HG03571 (cell line): ENCODE data around the gene RBBP4.

Experiments used
- ATAC-seq: cut with Tn5 transposase; IDR thresholded peaks from one replicate; pipeline ENCODE4 v1.9.1; 2021; ENCODE audit not compliant: unreplicated experiment

The RBBP4 gene

DNA sequence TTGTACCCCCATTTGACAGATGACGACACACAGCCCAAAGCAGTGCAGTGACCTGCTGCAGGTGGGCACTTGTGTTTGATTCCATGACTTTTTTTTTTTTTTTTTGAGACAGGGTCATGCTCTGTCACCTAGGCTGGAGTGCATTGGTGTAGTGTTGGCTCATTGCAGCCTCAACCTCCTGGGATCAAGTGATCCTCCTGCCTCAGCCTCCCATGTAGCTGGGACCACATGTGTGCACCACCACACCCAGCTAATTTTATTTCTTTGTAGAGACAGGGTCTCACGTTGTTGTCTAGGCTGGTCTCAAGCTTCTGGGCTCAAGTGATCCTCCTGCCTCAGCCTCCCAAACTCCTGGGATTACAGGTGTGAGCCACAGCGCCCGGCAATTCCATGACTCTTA, 66.5 kb downstream of the RBBP4 start:
- no peak for ATAC-seq

DNA sequence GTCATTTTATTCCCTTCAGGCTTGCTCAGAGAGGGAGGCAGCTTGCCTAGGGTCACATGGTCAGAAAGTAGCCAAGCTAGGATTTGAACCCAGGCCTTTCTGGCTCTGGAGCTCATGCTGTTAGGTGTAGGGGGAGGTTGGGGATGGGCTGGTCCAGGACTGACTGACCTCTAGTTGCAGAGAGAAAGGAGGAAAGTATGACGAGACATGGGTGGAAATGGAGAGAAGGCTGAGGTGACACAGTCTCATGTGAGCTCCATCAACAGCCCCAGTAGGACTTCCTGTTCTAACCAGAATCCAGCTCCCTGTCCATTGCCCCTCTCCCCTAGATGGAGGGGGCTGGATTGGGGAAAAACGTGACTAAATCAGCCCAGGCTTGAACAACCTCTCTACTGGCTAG, 67.0 kb downstream of the RBBP4 start:
- ATAC-seq = no peak

DNA sequence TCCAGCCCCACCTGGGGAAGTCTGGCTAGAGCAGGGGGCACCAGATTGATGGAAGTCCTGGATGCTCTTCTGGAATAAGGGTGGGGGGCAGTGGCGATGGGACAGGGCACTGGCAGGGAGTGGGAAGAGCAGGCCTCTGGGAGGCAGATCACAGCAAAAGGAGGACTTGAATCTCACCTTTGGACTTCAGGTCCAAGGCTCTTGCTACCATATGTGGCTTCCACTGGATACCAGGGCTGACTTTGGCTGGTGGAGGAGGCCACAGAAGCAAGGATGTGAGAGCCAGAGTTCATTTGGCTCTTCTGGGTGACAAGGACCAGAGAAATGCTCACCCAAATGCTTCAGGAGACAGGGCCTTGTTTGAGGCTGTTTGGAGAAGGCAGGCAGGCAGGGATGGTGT, 67.5 kb downstream of the RBBP4 start:
- no peak for ATAC-seq

DNA sequence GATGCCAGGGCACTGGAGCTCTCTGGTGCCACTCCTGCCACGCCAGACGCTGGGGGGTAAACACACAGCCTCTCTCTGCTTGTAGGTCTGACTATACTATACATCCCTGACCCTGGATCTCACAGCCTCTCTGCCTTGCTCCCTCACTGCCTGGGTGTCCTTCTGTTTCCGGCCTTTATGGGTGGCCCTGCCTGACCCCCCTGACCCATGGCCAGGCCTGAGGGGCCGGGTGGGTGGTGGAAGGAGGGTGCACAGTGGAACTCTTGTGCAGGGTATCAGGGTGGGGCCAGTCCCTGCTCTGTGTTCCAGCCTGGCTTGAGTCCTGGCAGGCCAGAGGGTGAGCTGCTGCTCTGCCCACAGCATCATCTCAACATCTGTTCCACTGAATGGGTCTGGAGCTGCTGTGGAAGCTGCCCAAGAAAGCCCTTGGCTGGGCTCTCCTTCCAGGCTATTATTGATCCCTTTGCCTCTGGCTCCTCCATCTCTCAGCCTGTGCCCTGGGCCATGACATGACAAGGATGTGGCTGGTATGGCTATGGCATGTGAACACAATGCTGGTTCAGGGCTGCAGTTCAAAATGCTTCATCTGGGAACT, 68.8 kb downstream of the RBBP4 start:
- no peak for ATAC-seq

DNA sequence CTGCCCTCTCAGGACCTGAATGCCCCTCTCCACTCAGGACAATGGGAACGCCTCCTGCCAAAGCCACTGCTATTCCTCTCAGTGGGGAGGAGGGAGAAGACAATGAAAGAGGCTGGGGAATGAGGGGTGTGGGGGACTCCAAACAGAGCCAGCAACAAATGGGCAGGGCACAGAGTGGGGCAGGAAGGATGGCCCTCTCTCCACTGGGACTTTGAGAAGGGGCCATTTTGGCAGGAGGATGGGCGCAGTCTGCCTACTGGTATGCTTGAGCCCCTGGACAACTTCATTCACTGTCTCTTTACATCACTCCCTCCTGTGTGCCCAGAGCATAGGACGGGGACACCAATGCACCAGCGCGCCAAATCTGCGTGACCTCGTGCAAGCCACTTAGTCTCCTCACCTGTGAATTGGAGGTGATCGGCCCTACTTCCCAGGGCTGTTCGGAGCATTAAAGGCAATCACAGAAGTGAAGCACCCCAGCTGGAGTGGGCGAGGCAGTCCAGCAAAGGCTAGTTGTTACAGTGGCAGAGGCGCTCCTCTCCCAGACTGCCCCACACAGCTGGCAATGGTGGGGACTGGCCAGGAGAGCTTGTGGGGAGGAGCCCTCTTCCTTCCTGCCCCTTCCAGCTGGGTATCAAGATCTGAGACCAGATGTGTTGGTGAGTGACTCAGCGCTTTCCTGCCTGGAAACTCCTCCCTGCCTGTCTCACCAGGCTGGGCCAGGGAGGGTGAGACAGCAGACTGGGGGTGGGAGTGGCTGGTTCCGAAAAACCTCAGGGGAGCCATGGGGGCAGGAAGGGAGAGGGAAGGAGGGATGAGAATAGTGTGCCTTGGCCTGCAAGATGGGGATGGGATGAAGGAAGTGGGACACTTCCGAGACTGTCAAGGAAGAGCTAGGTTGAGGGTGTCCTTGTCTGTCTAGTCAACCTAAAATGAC, 73.9 kb downstream of the RBBP4 start:
- ATAC-seq = no peak

DNA sequence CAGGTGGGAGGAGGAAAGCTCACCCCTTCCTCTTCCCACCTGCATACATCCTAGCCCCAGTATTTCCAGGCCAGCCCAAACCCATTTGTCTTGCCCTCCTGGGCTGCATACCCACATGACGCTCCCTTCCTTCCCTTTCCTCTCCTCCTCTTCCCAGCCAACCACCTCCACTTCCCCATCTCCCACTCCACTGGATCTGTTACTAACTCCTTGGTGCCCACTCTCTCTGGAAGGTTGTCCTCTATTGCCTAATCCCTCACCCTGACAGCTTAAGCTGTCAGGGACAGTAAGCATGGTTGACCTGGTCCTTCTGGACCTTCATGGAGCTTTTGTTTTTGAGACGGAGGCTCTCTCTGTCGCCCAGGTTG, 74.6 kb downstream of the RBBP4 start:
- no peak for ATAC-seq

DNA sequence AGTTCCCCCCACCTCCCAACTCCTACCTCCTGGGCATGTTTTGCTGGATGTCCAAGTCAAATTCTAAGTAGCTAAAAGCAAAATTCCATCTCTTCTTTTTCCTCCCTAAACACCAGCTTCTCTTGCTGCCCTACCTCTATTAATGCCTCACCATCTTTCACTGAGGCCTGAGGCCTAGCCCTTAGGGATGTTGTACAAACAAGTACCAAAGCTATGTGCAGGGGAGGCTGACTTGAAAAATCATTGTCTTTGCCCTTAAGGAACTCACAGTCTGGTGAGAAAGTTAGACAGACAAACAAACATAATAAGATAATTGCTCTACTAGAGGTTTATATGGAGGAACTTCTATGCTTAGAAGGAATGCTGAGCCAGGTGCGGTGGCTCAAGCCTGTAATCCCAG, 76.9 kb downstream of the RBBP4 start:
- ATAC-seq = no peak

DNA sequence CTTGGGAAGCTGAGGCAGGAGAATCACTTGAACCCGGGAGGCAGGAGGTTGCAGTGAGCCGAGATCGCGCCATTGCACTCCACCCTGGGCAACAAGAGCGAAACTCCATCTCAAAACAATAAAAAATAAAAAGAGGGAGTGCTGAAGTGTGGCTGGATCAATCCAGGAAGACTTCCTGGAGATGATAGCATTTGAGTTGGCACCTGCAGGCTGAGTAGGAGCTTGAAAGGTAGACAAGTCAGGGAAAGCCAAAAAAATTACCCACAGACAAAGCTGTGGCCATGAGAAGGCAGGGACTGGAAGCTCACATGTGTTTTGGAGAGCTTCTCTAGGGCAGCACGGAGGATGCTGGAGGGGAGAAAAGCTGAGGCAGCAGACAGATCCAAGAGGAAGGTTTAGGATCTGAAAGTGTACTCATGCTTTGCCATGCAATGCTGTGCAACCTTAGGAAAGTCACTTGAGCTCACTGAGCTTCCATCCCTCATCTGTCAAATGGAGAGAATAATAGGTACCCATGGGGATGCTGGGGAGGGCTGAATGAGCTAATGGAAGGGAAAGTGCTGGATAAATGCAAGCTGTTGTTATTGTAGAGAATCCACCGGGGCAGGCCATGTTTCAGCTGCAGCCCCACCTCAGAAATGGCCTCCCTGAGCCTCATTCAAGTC, 77.5 kb downstream of the RBBP4 start:
- ATAC-seq = no peak

DNA sequence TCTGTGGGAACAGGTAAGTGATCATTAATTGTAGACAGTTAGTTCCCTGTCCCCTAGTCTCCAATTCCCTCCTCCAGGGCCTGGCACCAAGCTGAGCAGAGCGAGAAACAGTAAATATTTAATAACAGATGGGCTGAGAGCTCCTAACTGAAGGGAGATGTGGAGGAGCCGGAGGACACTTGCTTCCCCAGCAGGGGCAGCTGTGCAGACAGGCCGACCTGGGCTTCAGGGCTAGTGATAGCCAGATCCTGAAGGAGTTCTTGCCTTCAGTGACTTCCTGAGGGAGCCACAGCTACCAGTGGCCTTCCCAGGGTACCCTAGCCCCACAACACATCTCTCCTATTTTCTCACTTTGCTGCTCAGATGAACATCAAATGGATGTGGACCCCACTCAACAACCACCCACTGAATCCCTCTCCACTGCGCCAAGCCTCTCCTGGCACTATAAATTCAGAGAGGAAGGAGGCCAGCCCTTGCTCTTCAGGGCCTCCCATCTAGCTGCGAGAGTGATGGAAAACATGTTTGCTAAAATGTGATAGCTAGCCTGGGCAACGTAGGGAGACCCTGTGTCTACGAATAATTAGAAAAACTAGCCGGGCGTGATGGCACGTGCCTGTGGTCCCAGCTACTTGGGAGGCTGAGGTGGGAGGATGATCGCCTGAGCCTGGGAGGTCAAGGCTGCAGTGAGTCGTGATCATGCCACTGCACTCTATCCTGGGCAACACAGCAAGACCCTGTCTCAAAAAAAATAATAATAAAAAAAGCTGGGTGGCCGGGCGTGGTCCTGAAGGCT, 78.4 kb downstream of the RBBP4 start:
- ATAC-seq = no peak

DNA sequence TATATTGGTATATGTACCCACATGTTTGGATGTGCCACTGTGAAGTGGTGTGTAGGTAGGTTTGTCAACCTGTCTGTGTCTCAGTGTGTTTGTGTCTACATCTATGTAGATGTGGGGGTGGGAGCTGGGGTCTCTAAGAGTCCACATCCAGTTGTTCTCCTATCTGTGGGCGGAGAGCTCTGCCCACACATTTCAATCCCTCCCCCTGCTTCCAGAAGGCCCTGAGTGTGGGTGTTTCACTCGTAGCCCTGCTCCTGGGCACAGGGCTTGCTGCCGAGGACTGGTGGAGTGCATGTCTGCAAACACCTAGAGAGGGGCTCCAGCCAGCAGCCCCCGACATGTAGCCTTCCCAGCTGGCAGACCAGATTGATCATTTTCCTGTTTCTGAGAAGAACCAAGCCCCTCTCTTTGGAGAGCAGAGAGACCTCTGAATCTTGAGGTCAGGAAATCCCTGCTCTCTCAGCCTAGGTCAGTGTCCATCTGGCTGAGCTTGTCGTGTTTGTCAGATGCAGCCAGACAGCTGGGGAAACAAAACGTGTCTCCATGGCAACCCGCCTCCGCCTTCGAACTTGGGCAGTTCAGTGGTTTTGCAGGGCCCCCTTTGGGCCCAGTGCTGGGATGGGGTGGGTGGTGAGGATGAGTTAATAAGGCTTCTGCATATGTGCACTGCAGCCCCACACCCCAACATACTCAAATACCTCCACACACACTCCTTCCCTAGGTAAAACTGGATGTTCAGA, 82.7 kb downstream of the RBBP4 start:
- no peak for ATAC-seq
